Effector memory CD4-positive, alpha-beta T cell (primary cell): ENCODE results near the gene BMP2K.

Experiments
- DNase-seq, 3 donors: peaks; one replicate each; pipeline ENCODE4 v3.0.0-alpha.2; 2020
- H3K27ac ChIP-seq: 2 replicates; pipeline ENCODE4 v1.7.0; 2013; ENCODE audit warnings: mild to moderate bottlenecking, low read length, moderate library complexity; ENCODE audit not compliant: insufficient read depth, poor library complexity, severe bottlenecking
- H3K27me3 ChIP-seq: replicated peaks from 2 replicates; pipeline ENCODE4 v1.7.0; 2013; ENCODE audit warnings: mild to moderate bottlenecking, low read length; ENCODE audit not compliant: insufficient read depth, control insufficient read depth, poor library complexity, severe bottlenecking
- H3K36me3 ChIP-seq: 2 replicates; pipeline ENCODE4 v1.7.0; 2013; ENCODE audit warnings: mild to moderate bottlenecking, low read length, moderate library complexity; ENCODE audit not compliant: control insufficient read depth, insufficient read depth
- H3K4me1 ChIP-seq: 2 replicates; pipeline ENCODE4 v1.7.0; 2013; ENCODE audit warnings: low read length, mild to moderate bottlenecking; ENCODE audit not compliant: control insufficient read depth, insufficient read depth, poor library complexity, severe bottlenecking
- H3K4me3 ChIP-seq: 2 replicates; pipeline ENCODE4 v1.7.0; 2013; ENCODE audit warnings: low read length, low read depth, mild to moderate bottlenecking; ENCODE audit not compliant: insufficient read depth, poor library complexity, severe bottlenecking
- H3K9me3 ChIP-seq: 2 replicates; pipeline ENCODE4 v1.7.0; 2013; ENCODE audit warnings: mild to moderate bottlenecking, low read length, moderate library complexity; ENCODE audit not compliant: control insufficient read depth

The BMP2K gene

DNA sequence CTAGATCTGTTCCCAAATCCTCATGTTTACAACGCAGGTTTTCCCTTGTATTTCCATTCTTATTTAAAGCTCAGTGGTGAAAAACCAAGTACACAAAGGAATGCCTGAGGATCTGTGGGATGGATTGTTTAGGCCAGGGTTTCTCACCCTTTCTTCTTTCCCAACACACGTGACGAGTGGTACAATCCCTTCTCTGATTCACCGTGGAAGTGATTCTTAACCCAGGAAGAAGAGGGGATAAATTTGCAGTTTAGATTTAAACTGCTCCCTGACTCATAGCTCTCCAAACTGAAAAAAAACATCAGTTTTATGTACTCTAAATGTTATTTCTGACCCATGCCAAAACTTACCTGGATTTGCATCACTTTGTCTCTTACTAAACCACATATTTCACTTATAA is 146.1 kb downstream of the BMP2K start:
- H3K9me3 ChIP-seq = no peaks in the 10 kb centered on the region
- H3K4me3 ChIP-seq = no peak overlapping the region
- peaks cover 25% of the 10 kb centered on the region for H3K36me3 ChIP-seq
- no peak for DNase-seq
- no peaks in the 10 kb centered on the region for H3K27me3 ChIP-seq
- H3K27ac ChIP-seq = no peak overlapping the region
- no peaks in the 10 kb centered on the region for H3K4me1 ChIP-seq

DNA sequence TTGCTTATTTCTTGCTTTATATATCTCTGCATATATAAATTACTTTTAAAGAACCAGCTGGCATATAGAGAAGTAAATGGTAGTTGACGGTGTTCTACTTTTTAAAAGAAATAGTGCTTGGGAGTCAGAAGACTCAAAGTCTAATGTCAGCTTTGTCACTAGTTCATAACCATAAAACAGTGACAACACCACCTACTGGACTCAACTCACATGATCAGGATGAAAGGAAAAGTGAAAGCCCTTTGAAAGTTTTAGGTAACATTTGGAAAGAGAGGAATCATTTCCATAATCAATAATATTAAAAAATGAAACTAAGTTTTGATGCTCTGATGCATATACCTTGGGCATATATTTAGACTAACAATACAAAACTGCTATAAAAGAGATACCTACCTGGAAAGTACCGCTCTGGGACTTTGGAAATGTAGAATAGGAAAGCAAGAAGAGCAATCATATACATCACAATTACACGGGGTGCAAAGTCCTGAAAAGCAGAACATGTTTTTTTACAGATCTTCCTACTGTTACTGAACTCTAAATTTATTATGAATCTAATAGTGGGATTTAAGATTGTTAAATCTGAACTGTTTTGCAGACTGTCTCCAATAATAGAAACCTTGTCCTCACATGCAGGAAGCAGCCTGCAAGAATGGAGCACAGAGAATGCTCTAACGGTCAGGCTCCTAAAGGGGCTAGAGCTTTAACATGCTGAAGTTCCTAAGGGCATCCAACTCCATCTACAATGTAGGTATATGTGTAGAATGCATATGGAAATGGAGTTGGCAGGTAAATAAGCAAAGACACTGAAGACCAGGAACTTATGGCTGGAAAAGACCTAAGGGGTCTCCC is 147.5 kb downstream of the BMP2K start:
- DNase-seq = no peak
- no peaks in the 10 kb centered on the region for H3K9me3 ChIP-seq
- H3K4me1 ChIP-seq = no peaks in the 10 kb centered on the region
- H3K27me3 ChIP-seq = no peaks in the 10 kb centered on the region
- H3K36me3 ChIP-seq = peaks cover 21% of the 10 kb centered on the region
- no peak overlapping the region for H3K4me3 ChIP-seq
- no peak overlapping the region for H3K27ac ChIP-seq

DNA sequence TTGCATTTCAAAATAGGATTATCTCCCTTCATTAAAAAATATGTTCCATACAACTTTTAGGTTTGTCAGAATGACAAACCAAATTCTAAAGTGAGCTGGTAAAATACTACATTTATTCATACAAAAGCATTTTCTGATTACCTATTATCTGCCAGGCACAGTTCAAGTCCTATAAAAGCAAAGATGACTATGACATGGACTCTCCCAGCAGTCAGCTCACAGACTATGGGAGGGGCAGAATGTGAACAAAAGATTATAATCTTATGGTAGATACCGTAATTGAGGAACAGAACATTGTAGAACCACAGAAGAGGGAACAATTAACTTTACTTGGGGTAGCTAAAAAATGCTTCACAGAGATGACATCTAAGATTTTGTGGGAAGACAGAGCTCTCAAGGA is 150.7 kb downstream of the BMP2K start:
- peaks cover 32% of the 10 kb centered on the region for H3K36me3 ChIP-seq
- H3K27ac ChIP-seq = no peak overlapping the region
- H3K27me3 ChIP-seq = no peaks in the 10 kb centered on the region
- no peak for DNase-seq
- no peak overlapping the region for H3K4me3 ChIP-seq
- no peaks in the 10 kb centered on the region for H3K4me1 ChIP-seq
- no peaks in the 10 kb centered on the region for H3K9me3 ChIP-seq

DNA sequence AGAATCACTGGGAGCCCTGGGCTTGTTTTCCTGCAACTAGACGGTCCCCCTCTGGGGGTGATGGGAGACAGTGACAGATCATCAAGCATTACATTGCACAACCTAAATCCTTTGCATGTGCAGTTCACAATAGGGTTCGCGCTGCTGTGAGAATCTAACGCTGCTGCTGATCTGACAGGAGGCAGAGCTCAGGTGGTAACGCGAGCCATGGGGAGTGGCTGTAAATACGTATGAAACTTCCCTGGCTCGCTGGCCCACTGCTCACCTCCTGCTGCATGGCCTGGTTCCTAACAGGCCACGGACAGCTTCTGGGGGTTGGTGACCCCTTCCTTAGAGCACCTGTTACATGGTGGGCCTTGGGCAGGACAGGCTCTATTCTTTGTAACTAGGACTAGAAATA is 152.7 kb downstream of the BMP2K start:
- DNase-seq = no peak
- Histone ChIP-seq H3K27ac (no peak overlapping the region), H3K4me1 (no peaks in the 10 kb centered on the region), H3K9me3 (no peaks in the 10 kb centered on the region), H3K36me3 (peaks cover 27% of the 10 kb centered on the region), H3K4me3 (no peak overlapping the region), H3K27me3 (no peaks in the 10 kb centered on the region)

DNA sequence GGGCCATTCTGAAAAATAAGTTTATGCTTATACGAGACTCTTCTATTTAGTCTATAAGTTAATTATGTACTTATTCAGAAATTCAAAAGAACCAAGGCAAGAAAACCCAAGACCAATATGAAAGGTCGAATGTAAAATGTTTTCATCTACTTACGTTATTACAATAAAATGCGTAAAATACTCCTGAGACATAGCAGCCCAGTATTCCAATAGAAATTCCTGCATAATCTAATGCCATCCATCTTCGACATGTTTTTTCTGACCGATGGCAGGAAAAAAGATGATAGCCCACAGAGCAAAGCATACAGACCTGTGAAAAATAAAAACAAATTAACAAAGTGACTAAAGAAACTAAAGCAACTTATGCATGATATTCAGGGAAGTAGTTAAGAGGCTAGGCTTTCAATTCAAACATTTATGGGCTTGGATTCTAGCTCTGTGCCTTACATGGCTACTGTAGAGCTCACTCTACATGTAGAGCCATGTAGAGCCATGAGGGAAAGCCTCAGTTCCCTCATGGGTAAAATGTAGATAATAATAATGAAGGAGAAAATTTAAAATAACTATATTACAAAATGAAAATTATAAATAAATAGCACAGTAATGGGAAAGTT is 154.0 kb downstream of the BMP2K start:
- H3K4me3 ChIP-seq = no peak overlapping the region
- DNase-seq = no peak
- H3K9me3 ChIP-seq = no peaks in the 10 kb centered on the region
- H3K4me1 ChIP-seq = no peaks in the 10 kb centered on the region
- H3K36me3 ChIP-seq = peaks cover 22% of the 10 kb centered on the region
- H3K27me3 ChIP-seq = no peaks in the 10 kb centered on the region
- H3K27ac ChIP-seq = no peak overlapping the region

DNA sequence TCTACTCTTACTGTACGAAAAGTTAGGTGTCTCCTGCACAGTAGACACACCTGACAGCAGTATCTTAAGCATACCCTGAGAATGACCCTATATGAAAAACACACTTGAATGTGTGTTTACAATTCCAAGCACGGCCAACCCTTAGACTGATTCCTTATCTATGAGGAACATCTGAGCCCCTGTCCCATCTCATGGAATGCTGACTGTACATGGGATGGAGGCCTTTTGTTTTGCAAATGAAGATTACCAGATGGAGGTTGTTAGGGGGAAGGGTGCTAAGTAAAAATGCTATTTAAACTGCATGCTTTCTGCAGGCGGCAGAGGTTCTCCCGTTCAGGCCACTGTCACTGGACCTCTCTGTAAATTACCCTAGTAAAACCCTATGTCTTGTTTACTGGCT is 160.8 kb downstream of the BMP2K start:
- Histone ChIP-seq H3K4me3 (no peak overlapping the region), H3K4me1 (peaks cover 14% of the 10 kb centered on the region), H3K27me3 (no peaks in the 10 kb centered on the region), H3K36me3 (no peaks in the 10 kb centered on the region), H3K27ac (no peak overlapping the region), H3K9me3 (no peaks in the 10 kb centered on the region)
- DNase-seq = no peak

DNA sequence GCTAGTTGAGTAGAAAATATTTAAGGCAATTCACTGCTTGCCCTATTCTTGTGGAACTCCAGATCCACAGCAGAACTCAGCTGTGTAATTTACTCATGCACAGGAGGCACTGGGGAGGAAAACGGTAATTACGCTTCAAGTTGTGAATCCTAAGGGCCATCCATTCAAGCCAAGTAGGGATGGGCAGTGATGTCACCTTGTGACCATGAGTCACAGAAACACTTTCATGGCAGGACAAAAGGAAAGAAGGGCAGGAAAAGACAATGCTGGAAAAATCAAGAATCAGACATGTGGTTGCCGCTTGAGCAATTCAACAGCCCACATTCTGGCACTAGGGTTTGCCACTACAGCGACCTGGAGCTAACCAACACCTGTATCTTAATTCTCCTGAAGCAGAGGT is 161.7 kb downstream of the BMP2K start:
- no peaks in the 10 kb centered on the region for H3K9me3 ChIP-seq
- DNase-seq = no peak
- no peak overlapping the region for H3K4me3 ChIP-seq
- peaks cover 14% of the 10 kb centered on the region for H3K4me1 ChIP-seq
- no peak overlapping the region for H3K27ac ChIP-seq
- no peaks in the 10 kb centered on the region for H3K36me3 ChIP-seq
- H3K27me3 ChIP-seq = no peaks in the 10 kb centered on the region

DNA sequence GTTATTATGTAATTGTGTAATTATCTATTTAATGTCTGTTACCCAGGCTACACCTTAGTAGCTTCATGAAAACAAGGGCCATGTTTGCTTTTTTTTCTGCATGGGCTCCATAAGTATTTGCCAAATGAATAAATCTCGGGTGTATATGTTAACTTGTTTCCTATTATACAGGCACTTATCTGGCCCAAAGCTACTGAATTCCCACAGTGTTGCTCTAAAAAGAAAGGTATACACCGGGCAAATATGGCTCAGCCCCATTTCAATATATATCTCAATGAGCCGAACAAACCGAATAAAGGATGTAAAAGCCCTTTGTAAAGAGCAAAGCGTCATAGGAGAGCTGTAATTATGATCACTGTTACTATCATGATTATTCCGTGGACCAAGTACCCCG is 162.3 kb downstream of the BMP2K start:
- Histone ChIP-seq H3K36me3 (no peaks in the 10 kb centered on the region), H3K27me3 (no peaks in the 10 kb centered on the region), H3K9me3 (no peaks in the 10 kb centered on the region), H3K27ac (peak overlapping the region; percentile 69), H3K4me1 (peaks cover 14% of the 10 kb centered on the region), H3K4me3 (peak overlapping the region; percentile 82)
- DNase-seq = no peak

DNA sequence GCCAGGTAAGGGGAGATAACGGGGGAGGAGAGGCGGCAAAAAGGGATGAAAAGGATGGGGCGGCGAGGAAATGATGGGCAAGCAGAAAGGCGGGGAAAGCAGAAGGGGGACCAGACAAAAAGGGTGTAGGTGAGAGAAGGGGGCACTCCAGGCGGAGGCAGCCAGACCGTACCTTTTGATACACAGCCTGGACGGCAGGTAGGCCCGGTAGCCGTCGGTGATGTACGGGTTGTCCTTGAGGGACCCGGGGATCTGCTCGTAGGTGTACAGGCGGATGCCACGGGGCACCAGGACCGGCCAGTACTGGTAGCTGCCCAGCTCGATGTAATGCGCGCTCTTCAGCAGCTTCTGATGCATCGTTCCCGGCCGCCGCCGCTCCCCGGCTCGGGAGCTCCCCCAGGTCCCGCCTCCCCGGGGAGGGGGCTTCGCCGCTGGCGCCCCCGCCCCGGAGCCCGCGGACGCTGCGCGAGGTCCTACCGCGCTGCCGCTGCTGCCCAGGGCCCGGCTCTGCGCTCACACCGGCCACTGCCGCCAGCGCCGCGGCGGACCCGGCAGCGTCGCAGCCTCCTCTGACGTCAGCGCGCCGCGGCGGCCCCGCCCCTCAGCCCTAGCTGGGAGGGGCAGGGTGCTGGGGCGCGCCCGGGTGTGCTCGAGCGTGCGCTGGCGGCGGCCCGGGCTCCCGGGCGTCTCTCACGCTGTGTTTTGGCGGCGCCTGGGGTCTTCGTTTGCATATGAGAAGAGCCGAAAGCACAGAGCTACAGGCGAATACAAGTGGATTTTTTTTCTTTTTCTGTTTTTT is 162.9 kb downstream of the BMP2K start, which contains the start of gene PAQR3:
Gene PAQR3 (minus strand): TSS at position 571 of the 799 bp plus-strand sequence. CDS start 214 bp downstream, at position 357.
- Histone ChIP-seq H3K4me1 (peaks cover 14% of the 10 kb centered on the region), H3K9me3 (no peaks in the 10 kb centered on the region), H3K36me3 (no peaks in the 10 kb centered on the region), H3K4me3 (peak within 1 kb of the TSS; percentile 82), H3K27ac (peak within 1 kb of the TSS; percentile 69), H3K27me3 (no peaks in the 10 kb centered on the region)
- DNase-seq = peak; percentile 66 to 76 (median 68)

DNA sequence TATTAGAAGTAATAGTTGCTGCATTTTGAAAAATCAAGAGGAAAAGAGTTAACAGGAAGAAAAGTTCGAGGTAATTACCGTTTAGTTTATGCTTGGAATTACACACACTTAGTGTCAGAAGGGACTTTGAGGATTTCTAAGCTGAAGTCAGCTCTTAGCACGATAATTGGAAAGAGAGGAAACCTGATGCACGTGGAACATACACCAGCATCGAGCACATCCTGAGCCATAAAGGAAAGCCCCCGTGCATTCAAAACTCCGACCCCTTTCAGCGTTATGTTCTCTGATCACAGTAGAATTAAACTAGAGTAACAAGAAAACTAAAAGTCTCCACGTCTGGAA is 163.5 kb downstream of the BMP2K start:
- Histone ChIP-seq H3K36me3 (no peaks in the 10 kb centered on the region), H3K4me3 (peak overlapping the region; percentile 82), H3K27me3 (no peaks in the 10 kb centered on the region), H3K27ac (peak overlapping the region; percentile 69), H3K9me3 (no peaks in the 10 kb centered on the region), H3K4me1 (peaks cover 14% of the 10 kb centered on the region)
- no peak for DNase-seq
